ENCODE results near the gene E2F4. TPM values are rescaled to one million over a fixed set of nuclear protein-coding genes. Genes with fewer than 3 reads are reported as not detected.

E2F4 gene
- total and polyA plus RNA-seq, 9 of the 15 experiments (the other 6 are each of a cell fraction or from before 2014, with no cell fraction given) = 9.7 to 139 (median 106) TPM

- TF ChIP-seq ZNF609 (CRISPR knock-in tag; IDR thresholded peaks at IDR 0.05; ENCODE audit: borderline replicate concordance) (no peak), MCM2 (IDR thresholded peaks at IDR 0.05; ENCODE audit: low read depth) (no peak), ZNF212 (CRISPR knock-in tag; IDR thresholded peaks at IDR 0.05) (0 out of 2 replicates have a peak, but pooled peaks have one; percentile 25), ZBTB40 (IDR thresholded peaks at IDR 0.05) (0 out of 2 replicates have a peak, but pooled peaks have one; percentile 20), ZBTB40 (CRISPR knock-in tag; IDR thresholded peaks at IDR 0.05) (no peak), ARID1B (IDR thresholded peaks at IDR 0.05) (no peak), ZNF511 (CRISPR knock-in tag; IDR thresholded peaks at IDR 0.05) (no peak), ZBTB17 (CRISPR knock-in tag; IDR thresholded peaks at IDR 0.05) (no peak), USF2 (CRISPR knock-in tag; IDR thresholded peaks at IDR 0.05) (0 out of 2 replicates have a peak, but pooled peaks have one; percentile 1), NR3C1 (CRISPR knock-in tag; IDR thresholded peaks at IDR 0.05) (peak; percentile 45; the same call in 1 of the 2 replicates), GABPA (tag; conservative IDR thresholded peaks at IDR 0.05; ENCODE audit: low read depth) (no peak)
Observed at GRCh38 chr16:67246756-67247191, 54.8 kb downstream of the E2F4 start (continued).
